ENCODE data around the gene ITGAD. TPM values are rescaled to one million over a fixed set of nuclear protein-coding genes. Genes with fewer than 3 reads are reported as not detected.

Gene ITGAD
- not detected in 2 replicates for total RNA-seq (2021)
- Bru-seq, nascent RNA, result percentile 3 among the genes with signal in this experiment
- BruChase-seq, experiment 1, labeled RNA remaining after a 2-hour chase, result not detected
- BruChase-seq, experiment 2, labeled RNA remaining after a 6-hour chase, result not detected
- long read RNA-seq, result 0 reads

DNA sequence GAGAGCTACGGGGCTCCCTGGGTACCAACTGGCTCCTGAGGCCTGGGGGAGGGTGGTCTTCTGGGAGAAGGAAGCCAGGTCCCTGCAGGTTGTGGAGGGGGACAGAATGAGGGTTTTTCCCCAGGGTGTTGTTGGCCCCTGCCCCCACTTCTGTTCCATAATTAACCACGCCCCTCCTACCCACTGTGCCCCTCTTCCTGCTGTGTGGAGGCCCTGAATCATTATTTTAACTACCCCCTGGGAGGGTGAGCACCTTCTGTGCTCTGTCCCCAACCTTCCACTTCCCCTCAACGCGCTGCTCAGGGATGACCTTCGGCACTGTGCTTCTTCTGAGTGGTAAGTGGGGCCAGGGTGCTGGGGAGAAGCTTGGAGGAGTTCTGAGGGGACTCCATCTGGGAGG, at the start of gene ITGAD:
Gene ITGAD (plus strand): TSS at position 280 of the 400 bp plus-strand sequence. CDS start 26 bp downstream, at position 306.
- Histone ChIP-seq H3K27me3 (replicated peaks; ENCODE audit: insufficient read depth, low read depth, low read length, poor library complexity) (no peaks in the 10 kb centered on the region), H3K4me3 (ENCODE audit: low read depth, low read length, poor library complexity, severe bottlenecking) (no peak within 1 kb of the TSS), H3K36me3 (ENCODE audit: insufficient read depth, low read length, poor library complexity, severe bottlenecking) (no peaks in the 10 kb centered on the region), H3K4me1 (ENCODE audit: insufficient read depth, low read length, poor library complexity, severe bottlenecking) (no peaks in the 10 kb centered on the region), H3K9me3 (ENCODE audit: low read depth, low read length, poor library complexity, severe bottlenecking) (no peaks in the 10 kb centered on the region), H3K27ac (ENCODE audit: low read depth, low read length, poor library complexity, severe bottlenecking) (no peak within 1 kb of the TSS)
- CTCF ChIA-PET, result no interaction called here
- TF ChIP-seq, protein P1, sequence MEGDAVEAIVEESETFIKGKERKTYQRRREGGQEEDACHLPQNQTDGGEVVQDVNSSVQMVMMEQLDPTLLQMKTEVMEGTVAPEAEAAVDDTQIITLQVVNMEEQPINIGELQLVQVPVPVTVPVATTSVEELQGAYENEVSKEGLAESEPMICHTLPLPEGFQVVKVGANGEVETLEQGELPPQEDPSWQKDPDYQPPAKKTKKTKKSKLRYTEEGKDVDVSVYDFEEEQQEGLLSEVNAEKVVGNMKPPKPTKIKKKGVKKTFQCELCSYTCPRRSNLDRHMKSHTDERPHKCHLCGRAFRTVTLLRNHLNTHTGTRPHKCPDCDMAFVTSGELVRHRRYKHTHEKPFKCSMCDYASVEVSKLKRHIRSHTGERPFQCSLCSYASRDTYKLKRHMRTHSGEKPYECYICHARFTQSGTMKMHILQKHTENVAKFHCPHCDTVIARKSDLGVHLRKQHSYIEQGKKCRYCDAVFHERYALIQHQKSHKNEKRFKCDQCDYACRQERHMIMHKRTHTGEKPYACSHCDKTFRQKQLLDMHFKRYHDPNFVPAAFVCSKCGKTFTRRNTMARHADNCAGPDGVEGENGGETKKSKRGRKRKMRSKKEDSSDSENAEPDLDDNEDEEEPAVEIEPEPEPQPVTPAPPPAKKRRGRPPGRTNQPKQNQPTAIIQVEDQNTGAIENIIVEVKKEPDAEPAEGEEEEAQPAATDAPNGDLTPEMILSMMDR (conservative IDR thresholded peaks at IDR 0.05; ENCODE audit: low read depth, low read length), result no peak
- no peak for TF ChIP-seq EZH2 (IDR thresholded peaks at IDR 0.05; ENCODE audit: borderline replicate concordance, low read depth, low read length, poor library complexity, severe bottlenecking)
- POLR2A ChIA-PET (ENCODE audit: low non-redundant PET), result no interaction called here
- intact Hi-C loops (cut with micrococcal nuclease; ENCODE audit: unreplicated experiment), result no loop called here
- DNase-seq (ENCODE audit: low spot score), result no peak
- BruUV-seq (replicated peaks), result no TSS peak

DNA sequence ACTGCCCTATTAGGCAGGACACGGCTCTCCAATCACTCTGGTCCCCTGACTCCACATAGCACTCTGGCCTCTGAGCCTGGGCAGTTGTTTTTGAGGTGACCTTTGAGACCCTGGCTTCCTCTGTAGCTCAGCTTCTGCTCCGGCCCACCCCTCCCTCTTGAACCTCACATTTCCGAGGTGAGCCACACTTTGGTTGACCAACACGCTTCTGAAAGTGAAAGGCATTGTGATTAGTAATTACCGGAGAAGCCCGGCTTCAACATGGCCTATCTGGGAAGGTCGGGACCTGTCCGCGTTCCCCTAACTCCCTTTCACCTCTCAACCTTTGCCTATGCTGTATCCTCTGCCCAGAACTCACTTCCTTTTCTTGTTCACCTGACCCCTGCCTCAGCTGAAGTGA, 48.4 kb upstream of the ITGAD start:
- H3K9me3 ChIP-seq (ENCODE audit: low read depth, low read length, poor library complexity, severe bottlenecking), result no peaks in the 10 kb centered on the region
- H3K27me3 ChIP-seq (replicated peaks; ENCODE audit: insufficient read depth, low read depth, low read length, poor library complexity), result no peaks in the 10 kb centered on the region
- no peak for TF ChIP-seq EZH2 (IDR thresholded peaks at IDR 0.05; ENCODE audit: borderline replicate concordance, low read depth, low read length, poor library complexity, severe bottlenecking)
- TF ChIP-seq, protein P1 (conservative IDR thresholded peaks at IDR 0.05; ENCODE audit: low read depth, low read length), result no peak
- no peak overlapping the region for H3K4me3 ChIP-seq (ENCODE audit: low read depth, low read length, poor library complexity, severe bottlenecking)
- CTCF ChIA-PET, result no interaction called here
- no TSS peak for BruUV-seq (replicated peaks)
- H3K4me1 ChIP-seq (ENCODE audit: insufficient read depth, low read length, poor library complexity, severe bottlenecking), result no peaks in the 10 kb centered on the region
- H3K27ac ChIP-seq (ENCODE audit: low read depth, low read length, poor library complexity, severe bottlenecking), result no peak overlapping the region
- no peak for DNase-seq (ENCODE audit: low spot score)
- no peaks in the 10 kb centered on the region for H3K36me3 ChIP-seq (ENCODE audit: insufficient read depth, low read length, poor library complexity, severe bottlenecking)
- intact Hi-C loops (cut with micrococcal nuclease; ENCODE audit: unreplicated experiment), result no loop called here
- POLR2A ChIA-PET (ENCODE audit: low non-redundant PET), result interaction anchor here (0.6 kb wide), 1 partner anchor 185 kb away, joined by 8 read pairs; no protein-coding TSS in a partner anchor

DNA sequence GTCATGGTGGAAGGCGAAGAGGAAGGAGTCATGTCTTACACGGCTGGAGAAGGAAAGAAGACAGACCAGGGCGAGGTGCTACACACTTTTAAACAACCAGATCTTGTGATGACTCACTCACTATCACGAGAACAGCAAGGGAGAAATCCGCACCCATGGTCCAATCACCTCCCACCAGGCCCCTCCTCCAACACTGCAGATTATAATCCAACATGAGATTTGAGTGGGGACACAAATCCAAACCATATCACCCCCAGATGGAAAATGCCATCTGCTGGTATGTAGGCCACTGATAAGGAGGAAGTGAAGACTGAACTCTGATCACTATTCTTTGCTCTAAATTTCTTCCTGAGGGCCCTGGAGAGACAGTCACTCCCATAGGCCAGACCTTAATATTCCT, 45.7 kb upstream of the ITGAD start:
- DNase-seq (ENCODE audit: low spot score), result no peak
- intact Hi-C loops (cut with micrococcal nuclease; ENCODE audit: unreplicated experiment), result no loop called here
- Histone ChIP-seq H3K27me3 (replicated peaks; ENCODE audit: insufficient read depth, low read depth, low read length, poor library complexity) (no peaks in the 10 kb centered on the region), H3K4me1 (ENCODE audit: insufficient read depth, low read length, poor library complexity, severe bottlenecking) (no peaks in the 10 kb centered on the region), H3K9me3 (ENCODE audit: low read depth, low read length, poor library complexity, severe bottlenecking) (no peaks in the 10 kb centered on the region), H3K36me3 (ENCODE audit: insufficient read depth, low read length, poor library complexity, severe bottlenecking) (no peaks in the 10 kb centered on the region), H3K27ac (ENCODE audit: low read depth, low read length, poor library complexity, severe bottlenecking) (no peak overlapping the region), H3K4me3 (ENCODE audit: low read depth, low read length, poor library complexity, severe bottlenecking) (no peak overlapping the region)
- TF ChIP-seq EZH2 (IDR thresholded peaks at IDR 0.05; ENCODE audit: borderline replicate concordance, low read depth, low read length, poor library complexity, severe bottlenecking), result no peak
- TF ChIP-seq, protein P1 (conservative IDR thresholded peaks at IDR 0.05; ENCODE audit: low read depth, low read length), result no peak
- ChIA-PET POLR2A (ENCODE audit: low non-redundant PET) (no interaction called here), CTCF (no interaction called here)
- no TSS peak for BruUV-seq (replicated peaks)

All from A673 (cell line).